ENCODE results near the gene KRTAP2-2. TPM values are rescaled to one million over a fixed set of nuclear protein-coding genes. Genes with fewer than 3 reads are reported as not detected.
"Not testable (repeated sequence)": the region's sequence is repeated elsewhere in the genome, so short reads cannot be mapped to it uniquely, and the experiment has no call there.

The KRTAP2-2 gene
- total RNA-seq, 2 experiments from 2014 or later, result not detected

GRCh38 chr17:41058741-41059140, 3.7 kb upstream of the KRTAP2-2 start:
- CTCF ChIA-PET, result no interaction called here
- no peak overlapping the region for H3K27ac Mint-ChIP-seq
- H3K9me3 Mint-ChIP-seq, result no peaks in the 10 kb centered on the region
- H3K4me3 Mint-ChIP-seq, result no peak overlapping the region
- peaks cover 36% of the 10 kb centered on the region for H3K27me3 Mint-ChIP-seq
- DNase-seq, result no peak
- H3K36me3 Mint-ChIP-seq (ENCODE audit: low read depth), result no peaks in the 10 kb centered on the region
- no peaks in the 10 kb centered on the region for H3K4me1 Mint-ChIP-seq
- POLR2A ChIA-PET, result no interaction called here

DNA sequence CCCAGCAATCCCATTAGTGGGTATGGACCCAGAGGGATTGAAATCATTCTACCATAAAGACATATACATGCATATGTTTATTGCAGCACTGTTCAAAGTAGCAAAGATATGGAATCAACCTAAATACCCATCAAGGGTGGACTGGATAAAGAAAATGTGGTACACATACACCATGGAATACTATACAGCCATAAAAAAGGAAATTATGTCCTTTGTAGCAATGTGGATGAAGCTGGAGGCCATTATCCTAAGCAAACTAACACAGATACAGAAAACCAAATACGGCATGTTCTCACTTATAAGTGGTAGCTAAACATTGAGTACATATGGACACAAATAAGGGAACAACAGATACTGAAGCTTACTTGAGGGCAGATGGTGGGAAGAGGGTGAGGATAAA, 2.5 kb upstream of the KRTAP2-2 start:
- DNase-seq, result no peak
- Mint-ChIP-seq H3K4me1 (no peaks in the 10 kb centered on the region), H3K9me3 (no peaks in the 10 kb centered on the region), H3K36me3 (ENCODE audit: low read depth) (no peaks in the 10 kb centered on the region), H3K4me3 (no peak overlapping the region), H3K27ac (no peak overlapping the region), H3K27me3 (peaks cover 38% of the 10 kb centered on the region)
- POLR2A ChIA-PET, result no interaction called here
- CTCF ChIA-PET, result no interaction called here

GRCh38 chr17:41054556-41054955, 474 bp downstream of the KRTAP2-2 start:
- H3K27ac Mint-ChIP-seq; H3K4me1 Mint-ChIP-seq; H3K9me3 Mint-ChIP-seq; H3K4me3 Mint-ChIP-seq; H3K36me3 Mint-ChIP-seq (ENCODE audit: low read depth); POLR2A ChIA-PET; CTCF ChIA-PET; DNase-seq: not testable (repeated sequence)
- H3K27me3 Mint-ChIP-seq, result peaks cover 27% of the 10 kb centered on the region

- ChIA-PET POLR2A (no interaction called here), CTCF (no interaction called here)
- peaks cover 23% of the 10 kb centered on the region for H3K27me3 Mint-ChIP-seq
- no peak overlapping the region for H3K27ac Mint-ChIP-seq
- H3K9me3 Mint-ChIP-seq, result no peaks in the 10 kb centered on the region
- H3K4me1 Mint-ChIP-seq, result no peaks in the 10 kb centered on the region
- H3K4me3 Mint-ChIP-seq, result no peak overlapping the region
- no peaks in the 10 kb centered on the region for H3K36me3 Mint-ChIP-seq (ENCODE audit: low read depth)
- DNase-seq, result no peak
Observed at GRCh38 chr17:41054025-41054424, 1.0 kb downstream of the KRTAP2-2 start.

GRCh38 chr17:41052566-41052965, 2.5 kb downstream of the KRTAP2-2 start:
- Mint-ChIP-seq H3K36me3 (ENCODE audit: low read depth) (no peaks in the 10 kb centered on the region), H3K9me3 (no peaks in the 10 kb centered on the region), H3K27ac (no peak overlapping the region), H3K4me1 (no peaks in the 10 kb centered on the region), H3K27me3 (peaks cover 21% of the 10 kb centered on the region), H3K4me3 (no peak overlapping the region)
- ChIA-PET CTCF (no interaction called here), POLR2A (no interaction called here)
- DNase-seq, result no peak

GRCh38 chr17:41049110-41049509, 5.9 kb downstream of the KRTAP2-2 start:
- H3K9me3 Mint-ChIP-seq, result no peaks in the 10 kb centered on the region
- CTCF ChIA-PET, result no interaction called here
- H3K4me1 Mint-ChIP-seq, result no peaks in the 10 kb centered on the region
- no peaks in the 10 kb centered on the region for H3K36me3 Mint-ChIP-seq (ENCODE audit: low read depth)
- no peak overlapping the region for H3K27ac Mint-ChIP-seq
- H3K27me3 Mint-ChIP-seq, result peaks cover 26% of the 10 kb centered on the region
- no peak for DNase-seq
- POLR2A ChIA-PET, result no interaction called here
- H3K4me3 Mint-ChIP-seq, result no peak overlapping the region

DNA sequence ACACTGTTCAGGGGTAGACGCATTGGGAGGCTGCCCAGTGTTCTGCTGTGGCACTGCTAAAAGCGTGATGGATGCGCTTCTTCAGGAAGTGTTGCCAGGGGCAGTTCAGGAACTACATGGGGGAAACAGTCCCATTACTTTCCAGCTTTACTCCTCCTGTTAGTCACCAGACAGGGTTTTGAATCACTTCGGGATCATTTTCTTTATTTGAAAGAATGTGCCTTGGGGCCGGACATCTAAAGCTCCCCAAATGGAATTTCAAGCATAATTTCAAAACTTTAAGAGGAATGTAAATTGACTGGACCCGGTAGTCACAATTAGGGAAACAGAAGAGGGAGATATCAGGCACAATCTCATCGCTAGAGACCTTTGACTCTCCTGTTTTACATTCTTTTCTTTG, 6.6 kb downstream of the KRTAP2-2 start:
- ChIA-PET POLR2A (no interaction called here), CTCF (interaction anchor here (1.5 kb wide), 1 partner anchor 23 kb away, joined by 3 read pairs; no protein-coding TSS in a partner anchor)
- no peak overlapping the region for H3K4me3 Mint-ChIP-seq
- no peak for DNase-seq
- no peaks in the 10 kb centered on the region for H3K9me3 Mint-ChIP-seq
- H3K4me1 Mint-ChIP-seq, result no peaks in the 10 kb centered on the region
- no peak overlapping the region for H3K27ac Mint-ChIP-seq
- H3K27me3 Mint-ChIP-seq, result peaks cover 24% of the 10 kb centered on the region
- no peaks in the 10 kb centered on the region for H3K36me3 Mint-ChIP-seq (ENCODE audit: low read depth)

- H3K27ac Mint-ChIP-seq; H3K4me3 Mint-ChIP-seq; CTCF ChIA-PET; H3K9me3 Mint-ChIP-seq; POLR2A ChIA-PET; H3K36me3 Mint-ChIP-seq (ENCODE audit: low read depth); H3K4me1 Mint-ChIP-seq; DNase-seq: not testable (repeated sequence)
- H3K27me3 Mint-ChIP-seq, result peaks cover 15% of the 10 kb centered on the region
Observed at GRCh38 chr17:41046735-41047465, 8.1 kb downstream of the KRTAP2-2 start, which contains the start of gene KRTAP2-1. TSS of gene KRTAP2-1 (minus strand) at chr17:41047316. CDS start at chr17:41047267, 49 bp downstream.

GRCh38 chr17:41042953-41043352, 12.1 kb downstream of the KRTAP2-2 start:
- no peaks in the 10 kb centered on the region for H3K4me1 Mint-ChIP-seq
- H3K27me3 Mint-ChIP-seq, result peaks cover 22% of the 10 kb centered on the region
- H3K4me3 Mint-ChIP-seq, result no peak overlapping the region
- no peaks in the 10 kb centered on the region for H3K36me3 Mint-ChIP-seq (ENCODE audit: low read depth)
- DNase-seq, result no peak
- H3K27ac Mint-ChIP-seq, result no peak overlapping the region
- ChIA-PET POLR2A (no interaction called here), CTCF (no interaction called here)
- H3K9me3 Mint-ChIP-seq, result peaks cover 4% of the 10 kb centered on the region

DNA sequence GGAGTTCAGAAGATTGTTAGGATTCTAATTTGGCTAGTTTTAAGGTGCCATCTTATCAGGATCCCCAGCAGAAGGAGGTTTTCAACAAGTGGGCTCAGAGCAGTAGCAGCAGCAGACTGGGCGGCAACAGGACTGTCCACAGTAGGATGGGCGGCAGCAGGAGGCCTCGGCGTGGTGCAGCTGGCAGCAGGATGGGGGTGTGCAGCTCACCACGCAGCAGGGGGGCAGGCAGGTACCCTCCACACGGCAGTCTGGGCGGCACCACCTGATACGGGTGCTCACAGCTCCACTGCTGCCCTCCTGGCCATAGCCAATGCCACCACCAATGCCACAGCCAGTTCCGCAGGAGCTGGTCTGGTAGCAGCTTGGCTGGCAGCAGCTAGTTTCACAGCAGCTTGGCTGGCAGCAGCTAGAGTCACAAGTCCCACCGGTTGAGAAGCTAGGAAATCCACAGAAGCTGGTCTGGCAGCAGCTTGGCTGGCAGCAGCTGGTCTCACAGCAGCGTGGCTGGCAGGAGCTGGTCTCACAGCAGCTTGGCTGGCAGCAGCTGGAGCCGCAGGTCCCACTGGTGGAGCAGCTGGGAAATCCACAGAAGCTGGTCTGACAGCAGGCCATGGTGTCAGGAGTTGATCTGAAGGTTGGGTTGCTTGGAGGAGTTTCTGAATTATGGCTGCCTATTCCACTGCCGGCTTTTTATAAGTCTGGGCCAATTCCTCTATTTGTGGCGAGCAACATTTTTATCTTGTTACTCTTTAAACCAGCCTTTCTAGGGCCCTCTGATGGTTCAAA, 14.1 kb downstream of the KRTAP2-2 start, which contains the start of gene KRTAP1-1:
Gene KRTAP1-1 (minus strand): TSS at position 668 of the 789 bp plus-strand sequence. CDS start 53 bp downstream, at position 615.
- H3K4me3 Mint-ChIP-seq, POLR2A ChIA-PET, H3K4me1 Mint-ChIP-seq: not testable (repeated sequence)

DNA sequence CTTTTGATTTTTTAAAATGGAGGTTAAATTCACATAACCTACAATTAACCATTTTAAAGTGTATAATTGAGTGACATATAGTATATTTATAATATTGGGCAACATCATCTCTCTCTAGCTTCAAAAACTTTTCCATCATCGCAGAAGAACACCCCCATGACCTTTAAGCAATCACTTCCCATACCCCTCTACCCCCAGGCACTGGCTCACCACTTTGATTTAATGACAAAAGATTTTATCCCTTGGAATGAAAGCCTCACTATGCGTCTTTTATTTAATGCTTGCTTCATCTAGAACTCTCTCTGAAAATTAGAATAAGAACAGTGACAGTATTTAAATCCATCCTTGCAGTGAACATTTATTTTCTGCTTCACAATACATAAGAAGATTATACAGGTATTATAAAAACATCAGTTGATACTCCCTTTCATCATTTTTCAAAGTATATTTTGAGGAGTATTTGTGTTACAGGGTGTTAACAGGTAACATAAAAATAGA, 17.1 kb downstream of the KRTAP2-2 start:
- Mint-ChIP-seq H3K4me3 (no peak overlapping the region), H3K4me1 (no peaks in the 10 kb centered on the region), H3K36me3 (ENCODE audit: low read depth) (no peaks in the 10 kb centered on the region), H3K27me3 (peaks cover 14% of the 10 kb centered on the region), H3K27ac (no peak overlapping the region), H3K9me3 (peaks cover 4% of the 10 kb centered on the region)
- ChIA-PET CTCF (no interaction called here), POLR2A (no interaction called here)
- no peak for DNase-seq

More for the DNA sequence above, 14.1 kb downstream of the KRTAP2-2 start, which contains the start of gene KRTAP1-1:
- DNase-seq; CTCF ChIA-PET; H3K36me3 Mint-ChIP-seq (ENCODE audit: low read depth); H3K9me3 Mint-ChIP-seq; H3K27ac Mint-ChIP-seq: not testable (repeated sequence)
- H3K27me3 Mint-ChIP-seq, result peaks cover 20% of the 10 kb centered on the region

DNA sequence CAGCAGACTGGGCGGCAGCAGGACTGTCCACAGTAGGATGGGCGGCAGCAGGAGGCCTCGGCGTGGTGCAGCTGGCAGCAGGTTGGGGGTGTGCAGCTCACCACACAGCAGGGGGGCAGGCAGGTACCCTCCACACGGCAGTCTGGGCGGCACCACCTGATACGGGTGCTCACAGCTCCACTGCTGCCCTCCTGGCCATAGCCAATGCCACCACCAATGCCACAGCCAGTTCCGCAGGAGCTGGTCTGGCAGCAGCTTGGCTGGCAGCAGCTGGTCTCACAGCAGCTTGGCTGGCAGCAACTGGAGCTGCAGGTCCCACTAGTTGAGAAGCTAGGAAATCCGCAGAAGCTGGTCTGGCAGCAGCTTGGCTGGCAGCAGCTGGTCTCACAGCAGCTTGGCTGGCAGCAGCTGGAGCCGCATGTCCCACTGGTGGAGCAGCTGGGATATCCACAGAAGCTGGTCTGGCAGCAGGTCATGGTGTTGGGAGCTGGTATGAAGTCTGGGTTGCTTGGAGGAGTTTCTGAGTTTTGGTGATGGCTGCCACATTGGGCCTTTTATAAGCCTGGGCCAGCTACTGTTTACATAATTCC, 20.6 kb downstream of the KRTAP2-2 start, which contains the start of gene KRTAP1-3:
Gene KRTAP1-3 (minus strand): TSS at position 529 of the 590 bp plus-strand sequence. CDS start 53 bp downstream, at position 476.
- H3K27ac Mint-ChIP-seq; DNase-seq; POLR2A ChIA-PET; H3K4me1 Mint-ChIP-seq; H3K36me3 Mint-ChIP-seq (ENCODE audit: low read depth); H3K9me3 Mint-ChIP-seq; CTCF ChIA-PET; H3K4me3 Mint-ChIP-seq: not testable (repeated sequence)
- H3K27me3 Mint-ChIP-seq, result peaks cover 21% of the 10 kb centered on the region

GRCh38 chr17:41029633-41030245, 25.3 kb downstream of the KRTAP2-2 start, which contains the start of gene KRTAP1-4:
TSS of gene KRTAP1-4 (minus strand) at chr17:41030195. CDS start at chr17:41030078, 117 bp downstream.
- peaks cover 10% of the 10 kb centered on the region for H3K27me3 Mint-ChIP-seq
- no peaks in the 10 kb centered on the region for H3K36me3 Mint-ChIP-seq (ENCODE audit: low read depth)
- CTCF ChIA-PET, result no interaction called here
- no peaks in the 10 kb centered on the region for H3K4me1 Mint-ChIP-seq
- POLR2A ChIA-PET, result no interaction called here
- no peaks in the 10 kb centered on the region for H3K9me3 Mint-ChIP-seq
- no peak within 1 kb of the TSS for H3K4me3 Mint-ChIP-seq
- DNase-seq, result no peak
- H3K27ac Mint-ChIP-seq, result no peak within 1 kb of the TSS
